Activated CD8-positive, alpha-beta T cell treated with anti-CD3 and anti-CD28 coated beads, Interleukin-2, amount 10 ng/mL, durations not matched to agents 7 days and 5 days (primary cell): Measurements from ENCODE around the gene MORC2. TPM values are rescaled to one million over a fixed set of nuclear protein-coding genes. Genes with fewer than 3 reads are reported as not detected.

Experiments used
- ATAC-seq: fragments of 150-1000 bp; cut with Tn5 transposase; one replicate; pipeline ENCODE4 v1.10.0; 2021; ENCODE audit warnings: moderate library complexity
- CTCF ChIA-PET: fragments of 350-600 bp; sonication (Branson Sonifier 250); formaldehyde crosslinking; loops from one replicate; lab custom pipeline; 2021; ENCODE audit warnings: antibody characterized with exemption; lab: Charles Lee
- POLR2A ChIA-PET: fragments of 350-600 bp; sonication (Branson Sonifier 250); formaldehyde crosslinking; loops from one replicate; lab custom pipeline; 2021; ENCODE audit warnings: antibody characterized with exemption; lab: Charles Lee
- DNase-seq: peaks from one replicate; pipeline ENCODE4 v3.0.0-alpha.2; 2020
- H3K27ac Mint-ChIP-seq: one replicate; pipeline ENCODE4 v1.8.0; 2021; ENCODE audit warnings: mild to moderate bottlenecking, mixed read lengths
- H3K27me3 Mint-ChIP-seq: one replicate; pipeline ENCODE4 v1.8.0; 2021; ENCODE audit warnings: low read depth, mixed read lengths
- H3K36me3 Mint-ChIP-seq: one replicate; pipeline ENCODE4 v1.8.0; 2021; ENCODE audit warnings: low read depth, mixed read lengths
- H3K4me1 Mint-ChIP-seq: one replicate; pipeline ENCODE4 v1.8.0; 2021; ENCODE audit warnings: low read depth, mixed read lengths
- H3K4me3 Mint-ChIP-seq: one replicate; pipeline ENCODE4 v1.8.0; 2021; ENCODE audit warnings: mild to moderate bottlenecking, mixed read lengths
- H3K9me3 Mint-ChIP-seq: one replicate; pipeline ENCODE4 v1.8.0; 2022; ENCODE audit warnings: mixed read lengths; ENCODE audit not compliant: insufficient read depth
- total RNA-seq, 2 experiments: library from RNA; stranded (reverse); gene quantifications; one replicate each; pipeline ENCODE4 v1.2.3, GENCODE V29; 2021

MORC2 gene
- total RNA-seq, 2 experiments from 2014 or later: 31.3 to 31.5 TPM

- POLR2A ChIA-PET: interaction anchor here (1.0 kb wide), 1 partner anchor 14 kb away, joined by 3 read pairs; the partner anchor contains the start of gene MORC2
- Mint-ChIP-seq H3K27ac (no peak overlapping the region), H3K27me3 (no peaks in the 10 kb centered on the region), H3K4me1 (peaks cover 14% of the 10 kb centered on the region), H3K9me3 (peaks cover 18% of the 10 kb centered on the region), H3K36me3 (peaks cover 22% of the 10 kb centered on the region), H3K4me3 (no peak overlapping the region)
- no peak for ATAC-seq
- no peak for DNase-seq
- CTCF ChIA-PET: no interaction called here
Observed at GRCh38 chr22:30982512-30982911, 13.9 kb upstream of the MORC2 start.

GRCh38 chr22:30979932-30980331, 11.4 kb upstream of the MORC2 start:
- H3K36me3 Mint-ChIP-seq: peaks cover 47% of the 10 kb centered on the region
- ATAC-seq: no peak
- H3K4me1 Mint-ChIP-seq: peaks cover 17% of the 10 kb centered on the region
- POLR2A ChIA-PET: interaction anchor here (3.4 kb wide), 1 partner anchor 10 kb away, joined by 18 read pairs; the partner anchor contains the start of genes MORC2 and TUG1
- H3K27me3 Mint-ChIP-seq: no peaks in the 10 kb centered on the region
- H3K9me3 Mint-ChIP-seq: peaks cover 39% of the 10 kb centered on the region
- H3K4me3 Mint-ChIP-seq: no peak overlapping the region
- no peak for DNase-seq
- no peak overlapping the region for H3K27ac Mint-ChIP-seq
- CTCF ChIA-PET: interaction anchor here (1.0 to 3.1 kb wide), 2 partner anchors 11 to 77 kb away, joined by 3 to 19 read pairs; partner anchors contain the start of genes MORC2 and TUG1

- DNase-seq: no peak
- POLR2A ChIA-PET: interaction anchor here (3.4 kb wide), 1 partner anchor 9 kb away, joined by 18 read pairs; the partner anchor contains the start of genes MORC2 and TUG1
- H3K9me3 Mint-ChIP-seq: peaks cover 43% of the 10 kb centered on the region
- no peak overlapping the region for H3K27ac Mint-ChIP-seq
- no peak for ATAC-seq
- CTCF ChIA-PET: interaction anchor here (0.9 to 3.1 kb wide), 4 partner anchors 9 to 105 kb away, joined by 3 to 19 read pairs (median 4); partner anchors contain the start of genes MORC2 and TUG1
- no peaks in the 10 kb centered on the region for H3K27me3 Mint-ChIP-seq
- no peak overlapping the region for H3K4me3 Mint-ChIP-seq
- peaks cover 62% of the 10 kb centered on the region for H3K36me3 Mint-ChIP-seq
- peaks cover 22% of the 10 kb centered on the region for H3K4me1 Mint-ChIP-seq
Observed at GRCh38 chr22:30978304-30978962, 9.9 kb upstream of the MORC2 start.

- Mint-ChIP-seq H3K36me3 (peaks cover 86% of the 10 kb centered on the region), H3K27ac (peak overlapping the region; percentile 99), H3K27me3 (no peaks in the 10 kb centered on the region), H3K4me3 (peak overlapping the region; percentile 89), H3K4me1 (peaks cover 54% of the 10 kb centered on the region), H3K9me3 (peaks cover 45% of the 10 kb centered on the region)
- DNase-seq: no peak
- ATAC-seq: no peak
- ChIA-PET CTCF (interaction anchor here (0.9 to 3.3 kb wide), 5 partner anchors 9 to 320 kb away, joined by 3 to 30 read pairs (median 5); partner anchors contain the start of gene SMTN), POLR2A (interaction anchor here (0.7 to 2.9 kb wide), 7 partner anchors 8 to 320 kb away, joined by 5 to 26 read pairs (median 18); no protein-coding TSS in a partner anchor)
Observed at GRCh38 chr22:30970356-30970746, 1.8 kb upstream of the MORC2 start.

DNA sequence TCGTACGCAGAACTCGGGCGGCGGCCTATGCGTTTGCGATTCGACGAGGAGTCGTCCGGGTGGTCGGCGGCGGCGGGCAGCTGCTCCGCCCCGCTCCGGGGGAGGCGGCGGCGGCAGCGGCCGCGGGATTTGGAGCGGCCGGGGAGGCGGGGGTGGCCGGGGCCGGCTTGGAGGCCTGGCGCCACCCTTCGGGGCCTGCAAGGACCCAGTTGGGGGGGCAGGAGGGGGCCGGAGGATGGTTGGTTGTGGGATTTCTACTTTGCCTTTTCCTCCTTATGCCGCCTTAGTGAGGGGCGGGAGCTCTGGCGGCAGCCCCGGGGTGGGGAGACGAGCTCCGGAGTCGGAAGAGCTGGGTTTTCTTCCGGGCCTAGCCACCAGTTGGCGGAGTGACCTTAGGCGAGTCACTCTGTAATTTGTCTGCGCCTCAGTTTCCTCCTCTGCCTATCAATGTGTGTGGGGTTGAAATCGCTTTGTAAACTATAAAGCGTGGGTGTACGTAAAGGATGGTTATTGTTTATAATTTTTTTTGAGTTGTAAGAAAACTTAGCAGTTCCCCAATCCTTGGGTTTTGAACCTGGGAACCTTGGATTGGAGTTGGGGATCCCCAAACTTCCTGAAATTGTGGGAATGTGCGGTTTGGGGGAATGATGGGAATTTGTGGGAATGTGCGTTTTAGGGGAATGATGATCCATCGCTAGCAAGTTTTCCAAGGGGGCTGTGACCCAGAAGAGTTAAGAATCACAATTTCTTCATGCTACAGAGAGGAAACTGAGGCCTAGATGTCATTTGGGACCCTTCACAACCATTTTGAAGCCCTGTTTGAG, 1.2 kb upstream of the MORC2 start:
- DNase-seq (peak; percentile 62), ATAC-seq (peak; percentile 36)
- peaks cover 85% of the 10 kb centered on the region for H3K36me3 Mint-ChIP-seq
- H3K4me1 Mint-ChIP-seq: peaks cover 58% of the 10 kb centered on the region
- peak overlapping the region; percentile 99 for H3K27ac Mint-ChIP-seq
- no peaks in the 10 kb centered on the region for H3K27me3 Mint-ChIP-seq
- ChIA-PET POLR2A (interaction anchor here (0.6 to 2.9 kb wide), 21 partner anchors 9 to 377 kb away, joined by 3 to 26 read pairs (median 5); partner anchors contain the start of genes PATZ1, PIK3IP1 and SMTN), CTCF (interaction anchor here (0.9 to 3.3 kb wide), 10 partner anchors 10 to 320 kb away, joined by 3 to 30 read pairs (median 6); partner anchors contain the start of gene SMTN)
- H3K9me3 Mint-ChIP-seq: peaks cover 45% of the 10 kb centered on the region
- peak overlapping the region; percentile 89 for H3K4me3 Mint-ChIP-seq

- Mint-ChIP-seq H3K36me3 (peaks cover 83% of the 10 kb centered on the region), H3K9me3 (peaks cover 39% of the 10 kb centered on the region), H3K27me3 (no peaks in the 10 kb centered on the region), H3K4me3 (peak within 1 kb of the TSS; percentile 89), H3K4me1 (peaks cover 60% of the 10 kb centered on the region), H3K27ac (peak within 1 kb of the TSS; percentile 99)
- peak; percentile 98 for DNase-seq
- ATAC-seq: peak; percentile 93
- ChIA-PET CTCF (interaction anchor here (0.9 to 3.3 kb wide), 9 partner anchors 10 to 363 kb away, joined by 3 to 30 read pairs (median 7); partner anchors contain the start of gene SMTN), POLR2A (interaction anchor here (0.6 to 2.9 kb wide), 25 partner anchors 10 to 377 kb away, joined by 3 to 26 read pairs (median 3); partner anchors contain the start of genes PATZ1, PIK3IP1 and SMTN)
Observed at GRCh38 chr22:30968924-30969531, 454 bp upstream of the MORC2 start, which contains the start of gene TUG1. TSS of gene TUG1 (plus strand) at chr22:30969265.

- ATAC-seq: no peak
- ChIA-PET POLR2A (no interaction called here), CTCF (interaction anchor here (2.6 kb wide), 1 partner anchor 19 kb away, joined by 13 read pairs; no protein-coding TSS in a partner anchor)
- Mint-ChIP-seq H3K9me3 (peaks cover 9% of the 10 kb centered on the region), H3K36me3 (peaks cover 47% of the 10 kb centered on the region), H3K4me3 (no peak overlapping the region), H3K4me1 (peaks cover 38% of the 10 kb centered on the region), H3K27me3 (no peaks in the 10 kb centered on the region), H3K27ac (no peak overlapping the region)
- DNase-seq: no peak
Observed at GRCh38 chr22:30964858-30965257, 3.7 kb downstream of the MORC2 start.

DNA sequence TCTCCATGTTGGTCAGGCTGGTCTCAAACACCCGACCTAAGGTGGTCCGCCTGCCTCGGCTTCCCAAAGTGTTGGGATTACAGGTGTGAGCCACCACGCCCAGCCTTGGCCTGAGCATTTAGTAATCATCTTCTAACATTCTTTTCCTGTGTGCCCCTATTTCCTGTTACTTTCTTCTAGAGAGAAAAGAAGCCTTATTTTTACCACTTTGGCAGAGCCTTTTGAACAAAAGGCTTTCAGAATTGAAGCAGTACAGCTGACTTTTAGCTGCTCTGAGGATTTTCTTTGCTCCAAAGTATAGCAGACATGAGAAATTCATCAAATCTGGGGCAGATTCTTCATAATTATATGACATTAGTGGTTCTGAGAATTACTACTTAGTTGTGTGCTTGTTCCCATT, 13.4 kb downstream of the MORC2 start:
- no peaks in the 10 kb centered on the region for H3K9me3 Mint-ChIP-seq
- ChIA-PET POLR2A (interaction anchor here (1.3 kb wide), 1 partner anchor 14 kb away, joined by 5 read pairs; the partner anchor contains the start of gene TUG1), CTCF (no interaction called here)
- H3K36me3 Mint-ChIP-seq: peaks cover 47% of the 10 kb centered on the region
- peak overlapping the region; percentile 64 for H3K27ac Mint-ChIP-seq
- no peaks in the 10 kb centered on the region for H3K27me3 Mint-ChIP-seq
- no peak overlapping the region for H3K4me3 Mint-ChIP-seq
- DNase-seq: no peak
- peaks cover 30% of the 10 kb centered on the region for H3K4me1 Mint-ChIP-seq
- no peak for ATAC-seq

GRCh38 chr22:30953206-30953605, 15.4 kb downstream of the MORC2 start:
- DNase-seq: no peak
- peaks cover 27% of the 10 kb centered on the region for H3K4me1 Mint-ChIP-seq
- no peak overlapping the region for H3K27ac Mint-ChIP-seq
- peaks cover 57% of the 10 kb centered on the region for H3K36me3 Mint-ChIP-seq
- no peaks in the 10 kb centered on the region for H3K27me3 Mint-ChIP-seq
- no peak overlapping the region for H3K4me3 Mint-ChIP-seq
- H3K9me3 Mint-ChIP-seq: no peaks in the 10 kb centered on the region
- ChIA-PET CTCF (interaction anchor here (0.9 kb wide), 1 partner anchor 129 kb away, joined by 3 read pairs; no protein-coding TSS in a partner anchor), POLR2A (interaction anchor here (0.8 to 1.1 kb wide), 3 partner anchors 12 to 132 kb away, joined by 3 to 5 read pairs (median 3); partner anchors contain the start of genes MORC2 and TUG1)
- ATAC-seq: no peak

DNA sequence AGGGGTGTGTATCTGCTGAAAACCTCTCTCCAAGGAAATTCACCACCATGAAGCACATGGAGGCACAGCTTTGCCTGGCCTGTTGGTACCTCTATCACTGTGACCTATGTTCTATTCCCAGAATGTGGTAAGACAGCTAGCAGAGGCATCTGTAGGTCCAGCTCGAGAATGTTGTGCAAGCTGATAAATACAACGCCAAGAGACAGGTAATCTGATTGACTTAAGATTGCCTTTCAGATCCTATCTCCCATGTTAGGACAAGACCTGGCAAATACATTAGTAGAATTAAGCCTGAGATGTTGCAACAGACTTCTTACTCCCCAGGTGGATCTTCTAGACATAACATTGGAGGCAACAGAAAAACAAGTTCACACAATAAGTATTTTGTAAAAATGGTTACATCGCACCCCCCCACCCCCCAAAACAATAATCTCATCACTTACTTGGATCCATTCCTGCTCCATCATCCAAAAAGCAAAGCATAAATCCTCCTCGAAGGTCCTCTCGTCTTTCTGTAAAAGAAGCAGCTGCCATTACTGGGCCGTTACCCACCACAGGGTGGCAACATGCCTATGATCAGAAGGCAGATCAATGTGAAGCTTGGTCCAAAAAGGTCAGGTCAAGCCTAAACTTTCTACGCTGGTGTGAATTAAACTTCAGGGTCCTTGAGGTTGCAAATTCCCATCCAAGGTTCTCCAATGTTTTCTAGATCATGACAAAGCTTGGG, 18.5 kb downstream of the MORC2 start:
- Mint-ChIP-seq H3K4me1 (peaks cover 36% of the 10 kb centered on the region), H3K4me3 (no peak overlapping the region), H3K27me3 (no peaks in the 10 kb centered on the region), H3K36me3 (peaks cover 54% of the 10 kb centered on the region), H3K9me3 (no peaks in the 10 kb centered on the region), H3K27ac (no peak overlapping the region)
- no peak for DNase-seq
- ATAC-seq: no peak
- POLR2A ChIA-PET: interaction anchor here (0.6 to 0.9 kb wide), 2 partner anchors 18 to 28 kb away, joined by 3 read pairs; partner anchors contain the start of gene MORC2
- CTCF ChIA-PET: interaction anchor here (0.6 to 2.9 kb wide), 4 partner anchors 65 to 280 kb away, joined by 3 to 14 read pairs (median 4); no protein-coding TSS in a partner anchor
